ENCODE measurements around the gene DDX6. TPM values are rescaled to one million over a fixed set of nuclear protein-coding genes. Genes with fewer than 3 reads are reported as not detected.

DDX6 gene
- polyA plus RNA-seq, 1 donor from 2014 or later = 76.1 TPM

GRCh38 chr11:118790357-118791110, 430 bp downstream of the DDX6 start:
- Histone ChIP-seq H2AFZ (ENCODE audit: low read depth, low read length) (peak overlapping the region; percentile 74), H3K9me2 (ENCODE audit: insufficient read depth, low read length) (no peaks in the 10 kb centered on the region), H3K4me2 (ENCODE audit: low read length) (no peak overlapping the region), H3K4me3 (ENCODE audit: low read length) (peak overlapping the region; percentile 68), H3K36me3 (ENCODE audit: insufficient read depth, low read length) (no peaks in the 10 kb centered on the region), H3F3A (ENCODE audit: insufficient read depth, low read length, poor library complexity, severe bottlenecking) (peaks cover 5% of the 10 kb centered on the region), H3K79me2 (replicated peaks; ENCODE audit: insufficient read depth, low read length) (peaks cover 51% of the 10 kb centered on the region), H3K9ac (ENCODE audit: low read length) (peak overlapping the region; percentile 100), H4K20me1 (ENCODE audit: insufficient read depth) (peaks cover 13% of the 10 kb centered on the region), H3K27me3 (ENCODE audit: insufficient read depth, low read depth, low read length) (no peaks in the 10 kb centered on the region), H3K27ac (ENCODE audit: low read length) (peak overlapping the region; percentile 100), H3K9me3 (ENCODE audit: low read length) (no peaks in the 10 kb centered on the region)
- peak; percentile 39 for TF ChIP-seq MXI1 (conservative IDR thresholded peaks at IDR 0.05; ENCODE audit: poor library complexity, severe bottlenecking)
- TF ChIP-seq RAD21 (conservative IDR thresholded peaks at IDR 0.05) = peak; percentile 34
- peak; percentile 62 for TF ChIP-seq CTCF (IDR thresholded peaks at IDR 0.05; ENCODE audit: poor library complexity, severe bottlenecking)
- no peak for TF ChIP-seq TAF1 (IDR thresholded peaks at IDR 0.05; ENCODE audit: low read depth)
- peak; percentile 35 for TF ChIP-seq REST (IDR thresholded peaks at IDR 0.05; ENCODE audit: borderline replicate concordance)

GRCh38 chr11:118789501-118790356, 1.2 kb downstream of the DDX6 start:
- peaks cover 5% of the 10 kb centered on the region for H3F3A ChIP-seq (ENCODE audit: insufficient read depth, low read length, poor library complexity, severe bottlenecking)
- peaks cover 17% of the 10 kb centered on the region for H4K20me1 ChIP-seq (ENCODE audit: insufficient read depth)
- H3K27ac ChIP-seq (ENCODE audit: low read length) = peak overlapping the region; percentile 100
- H2AFZ ChIP-seq (ENCODE audit: low read depth, low read length) = peak overlapping the region; percentile 74
- H3K4me3 ChIP-seq (ENCODE audit: low read length) = peak overlapping the region; percentile 68
- peak overlapping the region; percentile 41 for H3K4me2 ChIP-seq (ENCODE audit: low read length)
- no peaks in the 10 kb centered on the region for H3K27me3 ChIP-seq (ENCODE audit: insufficient read depth, low read depth, low read length)
- no peak for TF ChIP-seq SMC3 (conservative IDR thresholded peaks at IDR 0.05; ENCODE audit: poor library complexity)
- no peak for TF ChIP-seq TAF1 (IDR thresholded peaks at IDR 0.05; ENCODE audit: low read depth)
- TF ChIP-seq REST (IDR thresholded peaks at IDR 0.05; ENCODE audit: borderline replicate concordance) = peak; percentile 33
- peaks cover 59% of the 10 kb centered on the region for H3K79me2 ChIP-seq (replicated peaks; ENCODE audit: insufficient read depth, low read length)
- no peaks in the 10 kb centered on the region for H3K9me3 ChIP-seq (ENCODE audit: low read length)
- no peaks in the 10 kb centered on the region for H3K9me2 ChIP-seq (ENCODE audit: insufficient read depth, low read length)
- H3K36me3 ChIP-seq (ENCODE audit: insufficient read depth, low read length) = no peaks in the 10 kb centered on the region
- peak overlapping the region; percentile 100 for H3K9ac ChIP-seq (ENCODE audit: low read length)

Data from neural cell (in vitro differentiated cells).